H1 (cell line): ENCODE measurements around the gene PCDHGB7.

Source experiments
- CTCF ChIP-seq, 3 experiments: IDR thresholded peaks; 1 replicate in 2 of 3; 2 replicates in 1 of 3; pipeline versions ENCODE4 v1.5.1 to v1.6.1; 2011; ENCODE audit warnings: low read length in 3 of 3, mild to moderate bottlenecking in 3 of 3, inconsistent platforms in 2 of 3, low read depth in 1 of 3, moderate library complexity in 1 of 3; ENCODE audit not compliant: insufficient read depth in 1 of 3; ENCODE audit errors: control extremely low read depth in 1 of 3
- E2F6 ChIP-seq: IDR thresholded peaks from 2 replicates; pipeline ENCODE4 v1.6.1; 2012; ENCODE audit warnings: inconsistent platforms
- EP300 ChIP-seq, 2 experiments: IDR thresholded peaks; 1 replicate in 1 of 2; 2 replicates in 1 of 2; pipeline ENCODE4 v1.6.1; 2011 to 2012; ENCODE audit warnings: low read depth in 2 of 2, low read length in 2 of 2, mild to moderate bottlenecking in 2 of 2, borderline replicate concordance in 1 of 2, inconsistent platforms in 1 of 2, moderate library complexity in 1 of 2
- HDAC6 ChIP-seq: IDR thresholded peaks from one replicate; pipeline ENCODE4 v1.7.1; 2012; ENCODE audit warnings: low read depth, mild to moderate bottlenecking, inconsistent platforms, low read length, moderate library complexity
- POLR2A ChIP-seq, 2 experiments: IDR thresholded peaks; 1 replicate in 1 of 2; 2 replicates in 1 of 2; pipeline ENCODE4 v1.6.1; 2011; ENCODE audit warnings: low read depth in 2 of 2, low read length in 2 of 2, mild to moderate bottlenecking in 2 of 2; ENCODE audit errors: control extremely low read depth in 1 of 2
- USF2 ChIP-seq: IDR thresholded peaks from 2 replicates; pipeline ENCODE4 v1.6.1; 2011; ENCODE audit warnings: low read length, improper control_type of control experiment

GRCh38 chr5:141421489-141421855 is 4.0 kb downstream of the PCDHGB7 start:
- TF ChIP-seq CTCF (IDR thresholded peaks at IDR 0.05; ENCODE audit: control extremely low read depth in 1 of 3, insufficient read depth in 1 of 3, low read depth in 1 of 3, low read length in 3 of 3) (no peak), HDAC6 (no peak), USF2 (no peak), POLR2A (IDR thresholded peaks at IDR 0.05; ENCODE audit: control extremely low read depth in 1 of 2, low read depth in 2 of 2, low read length in 2 of 2) (no peak), E2F6 (no peak), EP300 (IDR thresholded peaks at IDR 0.05; ENCODE audit: borderline replicate concordance in 1 of 2, low read depth in 2 of 2, low read length in 2 of 2) (no peak)
